HG02759 (cell line): Measurements from ENCODE around the gene FANCM.

Source experiments
- ATAC-seq: cut with Tn5 transposase; IDR thresholded peaks from one replicate; pipeline ENCODE4 v1.9.1; 2021; ENCODE audit warnings: mild to moderate bottlenecking, moderate library complexity; ENCODE audit not compliant: unreplicated experiment

FANCM gene, protein sequence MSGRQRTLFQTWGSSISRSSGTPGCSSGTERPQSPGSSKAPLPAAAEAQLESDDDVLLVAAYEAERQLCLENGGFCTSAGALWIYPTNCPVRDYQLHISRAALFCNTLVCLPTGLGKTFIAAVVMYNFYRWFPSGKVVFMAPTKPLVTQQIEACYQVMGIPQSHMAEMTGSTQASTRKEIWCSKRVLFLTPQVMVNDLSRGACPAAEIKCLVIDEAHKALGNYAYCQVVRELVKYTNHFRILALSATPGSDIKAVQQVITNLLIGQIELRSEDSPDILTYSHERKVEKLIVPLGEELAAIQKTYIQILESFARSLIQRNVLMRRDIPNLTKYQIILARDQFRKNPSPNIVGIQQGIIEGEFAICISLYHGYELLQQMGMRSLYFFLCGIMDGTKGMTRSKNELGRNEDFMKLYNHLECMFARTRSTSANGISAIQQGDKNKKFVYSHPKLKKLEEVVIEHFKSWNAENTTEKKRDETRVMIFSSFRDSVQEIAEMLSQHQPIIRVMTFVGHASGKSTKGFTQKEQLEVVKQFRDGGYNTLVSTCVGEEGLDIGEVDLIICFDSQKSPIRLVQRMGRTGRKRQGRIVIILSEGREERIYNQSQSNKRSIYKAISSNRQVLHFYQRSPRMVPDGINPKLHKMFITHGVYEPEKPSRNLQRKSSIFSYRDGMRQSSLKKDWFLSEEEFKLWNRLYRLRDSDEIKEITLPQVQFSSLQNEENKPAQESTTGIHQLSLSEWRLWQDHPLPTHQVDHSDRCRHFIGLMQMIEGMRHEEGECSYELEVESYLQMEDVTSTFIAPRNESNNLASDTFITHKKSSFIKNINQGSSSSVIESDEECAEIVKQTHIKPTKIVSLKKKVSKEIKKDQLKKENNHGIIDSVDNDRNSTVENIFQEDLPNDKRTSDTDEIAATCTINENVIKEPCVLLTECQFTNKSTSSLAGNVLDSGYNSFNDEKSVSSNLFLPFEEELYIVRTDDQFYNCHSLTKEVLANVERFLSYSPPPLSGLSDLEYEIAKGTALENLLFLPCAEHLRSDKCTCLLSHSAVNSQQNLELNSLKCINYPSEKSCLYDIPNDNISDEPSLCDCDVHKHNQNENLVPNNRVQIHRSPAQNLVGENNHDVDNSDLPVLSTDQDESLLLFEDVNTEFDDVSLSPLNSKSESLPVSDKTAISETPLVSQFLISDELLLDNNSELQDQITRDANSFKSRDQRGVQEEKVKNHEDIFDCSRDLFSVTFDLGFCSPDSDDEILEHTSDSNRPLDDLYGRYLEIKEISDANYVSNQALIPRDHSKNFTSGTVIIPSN (N-terminal part only)

DNA sequence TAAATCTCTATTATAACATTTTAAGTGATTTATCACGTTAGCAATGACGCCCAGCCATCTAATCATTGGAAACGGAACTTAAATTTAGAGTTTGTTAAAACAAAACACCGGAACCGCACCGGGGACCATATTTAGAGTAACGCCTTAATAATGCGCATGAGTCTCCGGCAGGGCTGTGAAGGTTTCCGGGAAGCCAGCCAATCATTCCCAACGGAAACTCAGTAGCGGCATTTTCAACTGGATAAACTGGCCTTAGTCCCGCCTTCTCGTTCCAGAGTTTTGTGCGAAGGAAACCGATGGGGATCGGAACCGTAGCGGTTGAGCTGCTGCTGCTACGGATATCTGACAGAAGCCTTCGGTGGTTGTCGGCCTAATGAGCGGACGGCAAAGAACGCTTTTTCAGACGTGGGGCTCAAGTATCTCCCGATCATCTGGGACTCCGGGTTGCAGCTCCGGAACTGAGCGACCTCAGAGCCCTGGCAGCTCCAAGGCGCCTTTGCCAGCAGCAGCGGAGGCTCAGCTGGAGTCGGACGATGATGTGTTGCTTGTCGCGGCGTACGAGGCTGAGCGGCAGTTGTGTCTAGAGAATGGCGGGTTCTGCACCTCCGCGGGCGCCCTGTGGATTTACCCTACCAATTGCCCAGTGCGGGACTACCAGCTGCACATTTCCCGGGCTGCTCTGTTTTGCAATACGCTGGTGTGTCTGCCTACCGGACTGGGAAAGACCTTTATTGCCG, at the start of gene FANCM:
Gene FANCM (plus strand): TSS at position 272 of the 737 bp plus-strand sequence. CDS start 102 bp downstream, at position 374.
- ATAC-seq = peak; percentile 39

DNA sequence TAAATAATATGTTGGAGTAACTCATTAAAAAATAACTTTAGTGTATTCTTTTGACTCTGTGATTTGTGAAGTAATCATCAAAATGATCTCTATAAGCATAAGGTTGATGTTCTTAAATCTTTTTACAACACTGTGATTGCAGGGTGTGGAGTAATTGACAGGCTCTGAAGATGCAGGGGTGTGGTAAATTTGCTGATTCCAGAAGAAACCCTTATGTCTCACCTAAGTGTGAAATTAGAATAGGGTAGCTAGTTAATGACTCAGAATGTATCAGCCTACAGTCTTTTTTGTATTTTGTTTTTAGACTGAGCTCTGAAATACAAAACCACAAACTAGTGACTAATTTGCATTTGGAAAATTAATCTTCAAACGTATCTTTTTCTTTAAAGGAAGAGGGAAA, 45.9 kb upstream of the FANCM start:
- peak; percentile 86 for ATAC-seq

DNA sequence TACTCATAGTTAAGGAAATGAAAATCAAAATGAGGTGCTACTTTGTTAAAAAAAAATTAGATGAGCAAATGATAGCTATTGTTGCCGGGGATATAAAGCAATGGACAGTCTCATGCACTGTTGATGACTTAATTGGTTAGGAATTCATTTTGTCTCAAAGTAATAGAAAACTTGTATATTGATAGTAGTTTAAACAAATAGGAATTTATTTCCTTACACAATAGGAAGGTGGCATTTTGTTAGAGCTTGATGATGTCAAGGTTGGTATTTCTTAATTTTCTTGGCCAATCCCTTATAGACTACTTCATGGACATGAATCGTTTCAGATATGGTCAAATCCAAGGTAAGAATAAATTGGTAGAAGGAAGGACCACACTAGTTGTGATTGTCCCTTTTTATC, 44.0 kb upstream of the FANCM start:
- no peak for ATAC-seq

DNA sequence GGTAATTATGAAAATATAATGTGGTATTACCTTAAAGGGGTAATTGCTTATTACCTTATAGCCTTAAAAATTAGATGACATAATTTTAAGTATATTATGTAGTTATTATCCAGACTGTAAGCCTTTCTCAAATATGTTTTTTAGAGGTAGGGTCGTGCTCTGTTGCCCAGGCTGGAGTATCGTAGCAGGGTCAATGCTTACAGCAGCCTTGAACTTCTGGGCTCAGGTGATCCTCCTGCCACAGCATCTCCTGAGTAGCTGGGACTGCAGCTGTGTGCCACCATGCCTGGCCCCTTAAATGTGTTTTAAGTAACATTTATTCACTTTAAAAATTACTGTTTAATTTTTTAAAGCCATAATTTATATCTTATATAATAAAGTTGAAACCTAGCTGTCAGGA, 41.5 kb upstream of the FANCM start:
- no peak for ATAC-seq

DNA sequence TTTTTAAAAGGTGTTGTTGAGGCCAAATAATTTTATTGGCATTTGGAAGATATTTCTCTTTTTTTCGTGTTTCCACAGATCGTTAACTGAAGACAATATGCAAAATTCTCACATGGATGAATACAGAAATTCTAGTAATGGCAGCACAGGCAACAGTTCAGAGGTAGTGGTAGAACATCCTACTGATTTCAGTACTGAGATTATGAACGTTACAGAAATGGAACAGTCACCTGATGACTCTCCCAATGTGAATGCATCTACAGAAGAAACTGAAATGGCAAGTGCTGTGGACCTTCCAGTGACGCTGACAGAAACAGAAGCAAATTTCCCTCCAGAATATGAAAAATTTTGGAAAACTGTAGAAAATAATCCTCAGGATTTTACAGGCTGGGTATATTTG, 40.6 kb upstream of the FANCM start:
- ATAC-seq = no peak

DNA sequence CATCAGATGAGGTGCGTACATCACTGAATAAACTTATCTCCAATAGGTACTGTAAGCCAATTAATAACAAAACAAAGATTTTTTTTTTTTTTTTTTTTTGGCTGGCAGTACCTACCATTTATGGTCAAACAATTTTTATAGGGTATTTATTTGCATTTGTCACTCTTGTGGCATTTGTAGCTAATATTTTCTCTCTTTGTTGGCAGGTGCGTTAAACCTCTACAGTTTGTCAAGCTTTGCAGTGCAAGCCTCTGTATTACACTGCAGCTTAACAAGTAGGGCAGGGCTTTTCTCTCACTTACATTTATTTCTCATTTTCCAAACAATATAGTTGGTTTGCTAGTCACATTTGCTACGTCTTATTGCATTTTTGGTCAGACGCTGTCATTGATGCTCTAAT, 39.5 kb upstream of the FANCM start:
- ATAC-seq = no peak

DNA sequence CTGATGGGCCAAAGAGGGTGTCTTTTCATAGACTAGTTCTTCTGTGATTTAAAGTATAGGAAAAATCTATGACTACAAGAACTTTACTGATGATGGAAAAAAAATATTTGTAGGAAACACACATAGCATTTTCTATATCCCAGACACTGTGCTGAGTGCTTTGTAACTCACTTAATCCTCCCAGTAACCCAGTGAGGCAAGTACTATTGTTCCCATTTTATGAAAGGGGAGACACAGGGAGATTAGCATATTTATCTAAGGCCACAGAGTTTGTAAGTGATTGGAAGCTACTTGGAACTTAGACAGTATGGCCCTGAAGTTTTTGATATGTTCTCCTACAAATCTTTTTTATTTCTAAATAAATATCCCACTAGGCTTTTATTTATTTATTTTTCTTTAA, 31.9 kb upstream of the FANCM start:
- no peak for ATAC-seq

DNA sequence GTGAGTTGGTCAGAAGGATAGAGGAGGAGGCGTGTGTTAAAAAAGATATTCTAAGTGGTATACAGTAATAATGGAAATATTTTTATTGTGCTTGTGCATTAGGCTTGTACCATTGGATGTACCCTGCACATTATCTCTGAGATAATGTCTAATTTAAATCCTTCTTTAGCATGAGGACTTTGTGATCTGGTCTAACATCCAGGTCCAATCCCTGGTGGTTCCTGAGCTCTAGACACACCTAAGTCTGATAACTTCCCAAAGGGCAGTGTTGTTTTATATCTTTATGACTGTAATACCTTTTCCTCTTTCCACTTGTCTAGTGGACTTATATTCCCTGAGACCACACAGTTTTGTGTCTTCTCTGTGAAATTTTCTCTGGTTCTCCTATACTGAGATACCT, 31.2 kb upstream of the FANCM start:
- no peak for ATAC-seq

DNA sequence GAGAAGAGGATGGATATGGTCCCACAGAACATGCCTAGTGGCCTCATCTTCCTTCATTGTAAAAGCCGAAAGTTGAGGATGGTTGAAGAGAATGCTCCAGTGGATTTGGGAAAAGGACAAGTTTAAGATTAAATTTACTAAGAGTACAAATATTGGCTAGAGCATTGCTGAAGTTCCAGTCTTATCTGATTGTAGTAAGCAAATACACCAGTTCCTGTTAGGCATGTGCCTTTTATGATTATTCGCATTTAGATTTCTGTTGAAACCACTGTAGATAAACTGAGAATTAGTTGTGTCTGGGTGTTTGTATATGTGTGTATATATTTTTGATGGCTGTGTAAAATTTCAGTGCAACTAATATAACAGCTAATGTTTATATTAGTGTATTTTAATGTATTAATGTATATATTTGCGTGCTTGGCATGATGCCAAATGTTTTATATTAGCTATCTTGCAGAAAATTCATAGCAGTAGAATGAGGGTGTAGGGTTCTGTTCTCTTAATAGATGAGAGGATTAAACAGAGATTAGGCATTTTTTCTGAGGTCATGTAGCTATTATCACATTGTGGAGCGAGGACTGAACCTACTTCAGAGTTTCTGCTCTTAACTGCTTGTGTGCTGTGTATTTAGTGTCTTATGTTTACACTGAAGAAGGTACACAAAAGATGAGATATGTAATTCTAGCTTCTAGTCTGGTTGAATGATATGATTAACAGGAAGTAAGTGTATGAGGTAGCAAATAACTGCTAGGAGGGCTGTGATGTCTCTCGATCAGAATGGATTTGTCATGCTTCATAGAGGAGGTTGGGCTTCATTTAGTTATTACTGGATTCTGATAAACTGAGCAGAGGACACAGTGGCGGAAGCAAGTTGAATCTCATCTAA, 22.6 kb upstream of the FANCM start:
- no peak for ATAC-seq

DNA sequence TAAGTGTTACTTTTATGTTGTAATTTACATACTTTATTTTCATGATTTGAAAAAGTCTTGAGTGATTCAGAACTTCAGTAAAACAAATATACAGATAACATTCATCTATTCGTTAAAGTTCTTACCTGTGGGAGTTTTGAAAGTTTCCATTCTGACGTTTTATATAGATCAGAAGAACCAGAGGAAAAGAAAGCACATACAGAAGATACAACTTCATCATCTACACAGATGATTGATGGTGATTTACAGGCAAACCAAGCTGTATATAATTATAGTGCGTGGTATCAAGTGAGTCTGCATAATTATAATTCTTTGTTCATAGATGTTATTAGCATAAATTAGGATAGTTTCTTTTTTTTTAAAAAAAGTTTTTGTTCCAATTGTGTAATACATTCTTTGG, 21.4 kb upstream of the FANCM start:
- ATAC-seq = no peak

DNA sequence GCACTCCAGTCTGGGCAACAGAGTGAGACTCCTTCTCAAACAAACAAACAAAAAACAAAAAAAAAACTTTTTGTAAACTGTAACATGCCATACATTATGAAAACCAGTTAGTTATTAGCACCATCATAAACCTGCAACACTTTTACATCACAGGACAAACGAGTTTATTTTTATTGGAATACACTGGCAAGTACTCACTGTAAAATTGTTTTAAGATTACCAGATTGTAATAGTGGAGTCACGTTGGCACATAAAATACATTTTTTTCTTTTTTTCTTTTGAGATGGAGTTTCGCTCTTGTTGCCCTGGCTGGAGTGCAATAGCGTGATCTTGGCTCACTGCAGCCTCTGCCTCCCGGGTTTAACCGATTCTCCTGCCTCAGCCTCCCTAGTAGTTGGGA, 17.1 kb upstream of the FANCM start:
- no peak for ATAC-seq

DNA sequence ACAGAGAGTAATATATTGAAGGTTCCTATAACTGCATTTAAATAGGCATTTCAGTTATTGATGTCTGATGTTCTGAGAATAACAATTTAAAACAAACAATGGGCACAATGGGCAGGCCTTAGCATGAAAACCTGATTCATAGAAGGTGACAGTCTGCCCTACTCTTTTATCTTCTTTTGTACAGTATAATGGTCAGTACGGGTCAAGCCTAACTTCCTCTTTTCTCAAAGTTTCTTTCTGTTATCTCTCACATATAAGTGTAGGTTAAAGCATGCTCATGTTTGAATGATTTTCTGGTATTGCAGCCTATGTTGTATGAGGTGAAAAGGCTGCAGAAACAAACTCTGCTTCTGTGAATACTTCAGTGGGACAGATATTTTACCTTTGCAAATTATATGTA, 15.6 kb upstream of the FANCM start:
- ATAC-seq = no peak

DNA sequence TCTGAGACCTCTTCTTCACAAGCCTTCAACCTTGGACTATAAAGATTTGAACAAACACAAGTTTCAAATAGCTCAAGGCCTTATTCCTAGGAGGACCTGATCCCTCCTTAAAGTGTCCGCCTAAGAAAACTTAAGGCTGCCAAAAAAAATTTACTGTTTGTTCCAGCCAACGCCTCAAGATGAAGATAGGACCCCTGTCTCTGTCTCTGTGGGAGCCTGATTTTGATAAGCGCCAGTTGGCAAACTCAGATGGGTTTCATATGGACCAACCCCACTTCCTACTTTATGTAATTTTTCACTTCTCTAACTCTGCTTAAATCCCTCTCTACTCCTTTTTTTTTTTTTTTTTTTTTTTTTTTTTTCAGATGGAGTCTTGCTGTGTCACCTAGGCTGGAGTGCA, 12.5 kb upstream of the FANCM start:
- no peak for ATAC-seq

DNA sequence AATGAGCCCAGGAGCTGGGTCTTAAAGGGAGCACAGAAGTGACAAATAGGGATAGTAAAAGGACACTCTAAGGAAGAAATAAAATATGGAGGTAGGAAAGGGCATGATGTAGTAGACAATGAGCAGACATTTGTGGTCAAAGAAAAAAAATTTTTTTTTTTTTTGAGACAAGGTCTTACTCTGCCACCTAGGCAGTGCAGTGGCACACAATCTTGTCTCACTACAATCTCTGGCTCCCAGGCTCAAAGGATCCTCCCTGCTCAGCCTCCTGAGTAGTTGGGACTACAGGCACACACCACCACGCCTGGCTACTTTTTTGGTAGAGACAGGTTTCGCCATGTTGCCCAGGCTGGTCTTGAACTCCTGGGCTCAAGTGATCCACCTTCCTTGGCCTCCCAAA, 10.0 kb upstream of the FANCM start:
- ATAC-seq = no peak

DNA sequence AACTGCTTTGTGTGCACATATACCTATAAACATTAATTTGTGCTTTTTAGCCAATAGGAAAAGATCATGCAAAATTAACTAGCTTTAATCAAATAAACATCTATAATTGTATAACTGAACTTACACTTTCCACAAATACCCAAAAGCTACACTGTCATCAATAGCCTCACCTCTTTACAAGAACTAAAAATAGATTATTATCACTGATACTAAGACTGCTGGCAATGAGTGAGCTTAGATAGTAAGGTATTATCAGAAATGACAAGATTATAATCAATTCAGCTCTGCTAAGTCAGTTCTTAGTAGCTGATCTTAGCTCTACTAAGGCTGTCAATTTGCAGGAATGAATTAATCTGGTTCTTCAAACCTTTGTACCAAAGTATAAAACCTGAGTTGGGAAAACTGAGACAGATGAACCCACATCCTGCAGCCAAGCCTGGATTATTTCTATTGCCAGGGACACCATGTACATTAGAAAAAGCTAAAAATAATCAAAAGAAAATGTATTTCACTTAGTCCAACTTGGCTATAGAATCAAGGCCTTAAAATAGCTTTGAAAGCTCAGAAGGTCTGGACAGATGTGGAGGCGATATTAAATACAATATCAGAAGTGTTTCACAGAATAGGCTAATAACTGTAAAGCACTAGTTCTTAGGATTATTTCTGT, 6.6 kb upstream of the FANCM start:
- ATAC-seq = no peak

DNA sequence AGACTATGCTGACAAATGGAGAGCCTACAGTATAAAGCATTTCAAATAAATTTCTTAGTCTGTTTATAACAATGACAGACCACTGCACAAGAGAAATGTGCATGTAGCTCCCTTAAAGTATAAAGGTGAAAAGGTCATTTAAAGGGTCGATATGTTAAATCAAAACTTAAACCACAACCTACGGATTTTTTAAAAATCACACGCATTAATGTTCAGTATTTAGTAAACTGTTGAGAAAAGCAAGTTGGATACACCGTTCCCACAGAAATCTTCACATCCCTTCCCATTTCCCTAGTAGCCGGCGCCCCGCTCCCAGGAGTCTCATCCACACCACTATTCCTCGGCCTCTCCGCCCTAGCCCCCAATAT, 2.1 kb upstream of the FANCM start:
- no peak for ATAC-seq

DNA sequence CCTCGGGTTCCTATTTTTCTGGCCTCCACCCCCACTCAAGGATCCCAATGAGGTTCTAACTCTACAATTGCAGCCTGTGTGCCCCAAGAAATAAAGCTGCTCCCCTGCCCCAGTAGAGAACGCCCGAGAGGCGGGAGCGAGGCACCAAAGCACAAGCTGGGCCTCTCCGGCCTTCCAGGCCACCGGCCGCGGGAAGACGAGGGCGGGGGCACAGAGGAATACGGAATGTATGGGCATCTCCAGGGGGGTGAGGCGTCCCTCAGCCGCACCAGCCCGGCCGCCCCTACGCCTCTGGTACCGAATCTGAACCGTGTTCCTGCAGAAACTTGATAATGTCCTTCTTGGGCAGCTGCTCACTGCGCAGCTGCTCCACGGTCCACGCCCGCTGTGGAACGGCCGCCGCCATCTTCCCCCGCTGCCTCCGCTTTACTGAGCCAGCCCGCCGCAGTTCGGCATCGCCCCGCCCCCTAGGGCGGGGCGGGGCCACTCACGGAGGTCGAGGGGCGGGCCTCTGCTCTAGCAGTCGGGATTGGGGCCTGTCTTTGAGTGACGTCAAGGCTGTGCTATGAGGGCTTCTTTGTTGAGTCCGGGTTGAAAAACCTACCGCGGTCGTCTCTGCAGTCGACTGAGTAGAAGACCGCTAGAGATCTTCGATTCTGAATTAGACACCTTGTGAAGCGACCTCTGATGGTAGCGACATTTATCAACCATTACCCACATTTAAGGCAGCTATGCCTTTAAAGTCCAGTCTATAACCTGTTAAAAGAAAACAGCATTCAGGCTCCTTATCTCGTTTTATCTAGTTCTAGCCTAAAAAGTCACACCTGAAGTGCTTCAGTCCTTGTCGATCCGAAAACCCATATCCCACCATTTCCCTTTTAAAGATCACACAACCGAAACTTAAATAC, 1.4 kb upstream of the FANCM start, which contains the start of gene FKBP3:
Gene FKBP3 (minus strand): TSS at position 431 of the 908 bp plus-strand sequence. CDS start 25 bp downstream, at position 406.
- peak; percentile 89 for ATAC-seq

DNA sequence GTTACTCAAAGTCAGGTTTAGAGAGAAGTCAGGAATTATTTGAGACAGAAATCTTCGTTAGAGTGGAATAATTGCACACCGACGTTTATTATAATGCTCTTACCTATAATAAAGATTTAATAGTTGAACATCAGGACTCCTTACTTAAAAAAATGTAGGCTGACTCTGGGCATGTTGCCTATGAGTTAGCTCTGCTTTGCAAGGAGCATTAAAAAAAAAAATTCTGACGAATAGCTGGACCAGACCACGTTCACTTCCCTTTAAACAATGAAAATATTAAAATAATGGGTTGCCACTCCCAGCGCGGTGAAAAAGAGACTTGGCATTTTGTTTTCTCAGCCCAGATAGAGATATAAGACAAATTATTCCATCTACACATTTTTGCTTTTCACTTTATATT, 574 bp upstream of the FANCM start:
- no peak for ATAC-seq
